KOPT-K1 (cell line): ENCODE results near the gene TNIK.

Experiments
- H3K27ac ChIP-seq: fragments of 200-600 bp; sonication (generic); 2 replicates; pipeline ENCODE4 v1.5.1; 2016; ENCODE audit warnings: antibody characterized with exemption, mild to moderate bottlenecking, low read depth, low read length; ENCODE audit not compliant: poor library complexity, severe bottlenecking
- H3K36me3 ChIP-seq: fragments of 200-600 bp; sonication (generic); 2 replicates; pipeline ENCODE4 v1.5.1; 2017; ENCODE audit warnings: antibody characterized with exemption, mild to moderate bottlenecking, low read length, moderate library complexity; ENCODE audit not compliant: insufficient read depth
- H3K9me3 ChIP-seq: fragments of 200-600 bp; sonication (generic); 2 replicates; pipeline ENCODE4 v1.5.1; 2017; ENCODE audit warnings: antibody characterized with exemption, low read length, mild to moderate bottlenecking; ENCODE audit not compliant: insufficient read depth, poor library complexity, severe bottlenecking

Gene TNIK

GRCh38 chr3:171487382-171487781 lies 27.2 kb upstream of the TNIK start:
- H3K9me3 ChIP-seq = no peaks in the 10 kb centered on the region
- no peaks in the 10 kb centered on the region for H3K36me3 ChIP-seq
- no peak overlapping the region for H3K27ac ChIP-seq

DNA sequence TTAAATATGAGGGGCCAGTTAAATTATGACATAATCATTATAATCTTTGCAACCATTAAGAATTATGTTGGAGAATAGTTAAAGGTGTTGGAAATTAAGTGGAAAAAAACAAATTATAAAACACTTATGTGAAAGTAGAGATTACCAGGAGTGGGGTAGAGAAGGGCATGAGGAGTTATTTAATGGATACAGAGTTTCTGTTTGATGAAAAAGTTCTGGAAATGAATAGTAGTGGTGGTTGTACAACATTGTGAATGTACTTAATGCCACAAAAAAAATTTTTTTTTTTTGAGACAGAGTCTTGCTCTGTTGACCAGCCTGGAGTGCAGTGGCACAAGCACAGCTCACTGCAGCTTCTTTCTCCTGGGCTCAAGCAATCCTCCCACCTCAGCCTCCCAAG lies 25.1 kb upstream of the TNIK start:
- no peak overlapping the region for H3K27ac ChIP-seq
- H3K9me3 ChIP-seq = no peaks in the 10 kb centered on the region
- H3K36me3 ChIP-seq = no peaks in the 10 kb centered on the region

DNA sequence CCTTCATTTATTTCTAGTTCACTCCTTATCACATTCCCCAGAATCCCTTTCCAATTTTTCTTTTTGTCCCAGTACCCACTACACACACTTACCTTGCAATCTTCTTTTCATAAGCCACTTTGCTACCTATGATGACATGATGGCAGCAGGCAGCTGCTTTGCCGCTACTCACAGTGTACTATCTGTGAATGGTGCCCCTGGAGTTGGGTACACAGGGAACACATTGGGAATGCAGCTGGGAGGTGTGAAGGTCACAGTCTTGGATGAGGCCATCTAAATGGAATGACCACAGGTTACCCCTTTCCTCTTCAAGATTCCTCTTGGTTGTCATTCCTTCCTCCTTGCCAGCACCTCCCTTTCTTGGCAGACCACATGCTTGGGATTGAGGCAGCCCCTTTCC lies 20.8 kb upstream of the TNIK start:
- no peak overlapping the region for H3K27ac ChIP-seq
- no peaks in the 10 kb centered on the region for H3K9me3 ChIP-seq
- H3K36me3 ChIP-seq = no peaks in the 10 kb centered on the region

DNA sequence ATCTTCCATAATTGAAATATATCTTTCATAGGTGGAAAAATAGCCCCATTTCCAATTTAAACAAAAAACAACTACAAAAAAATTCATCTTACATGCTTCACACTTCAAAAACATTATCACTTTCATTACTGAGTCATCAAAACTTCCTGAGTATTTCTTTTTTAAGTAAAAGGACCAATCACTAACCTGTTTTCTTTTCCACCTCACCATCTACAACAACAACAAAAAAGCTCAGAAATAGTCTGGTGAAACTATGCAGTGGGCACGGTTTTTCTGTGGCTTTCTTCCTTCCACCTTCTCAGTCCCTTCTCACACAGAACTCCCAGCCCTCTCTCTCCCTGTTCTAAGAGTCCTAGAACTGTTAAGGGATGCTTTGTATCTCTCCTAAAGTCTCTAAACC lies 20.3 kb upstream of the TNIK start:
- no peaks in the 10 kb centered on the region for H3K36me3 ChIP-seq
- H3K27ac ChIP-seq = no peak overlapping the region
- H3K9me3 ChIP-seq = no peaks in the 10 kb centered on the region

- no peak overlapping the region for H3K27ac ChIP-seq
- no peaks in the 10 kb centered on the region for H3K36me3 ChIP-seq
- H3K9me3 ChIP-seq = no peaks in the 10 kb centered on the region
These were observed 16.4 kb upstream of the TNIK start for GRCh38 chr3:171476532-171477102.

DNA sequence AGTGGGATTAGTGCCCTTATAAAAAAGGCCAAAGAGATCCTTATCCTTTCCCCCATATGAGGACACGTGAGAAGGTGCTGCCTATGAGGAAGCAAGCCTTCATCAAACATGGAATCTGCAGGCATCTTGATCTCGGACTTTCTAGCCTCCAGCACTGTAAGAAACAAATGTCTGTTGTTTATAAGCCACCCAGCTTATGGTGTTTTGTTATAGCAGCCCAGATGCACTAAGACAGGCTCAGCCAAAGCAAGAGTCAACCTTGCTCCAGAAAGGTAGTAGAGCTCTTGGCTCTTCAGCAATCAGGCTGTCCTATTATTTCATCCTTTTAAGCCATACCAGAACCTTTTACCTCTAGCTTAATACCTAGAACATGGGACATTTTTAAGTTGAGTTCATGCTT lies 12.3 kb upstream of the TNIK start:
- no peaks in the 10 kb centered on the region for H3K36me3 ChIP-seq
- H3K27ac ChIP-seq = no peak overlapping the region
- H3K9me3 ChIP-seq = no peaks in the 10 kb centered on the region

- H3K27ac ChIP-seq = no peak overlapping the region
These were observed 10.6 kb upstream of the TNIK start for GRCh38 chr3:171470714-171471227.

GRCh38 chr3:171469376-171469775 lies 9.2 kb upstream of the TNIK start:
- H3K27ac ChIP-seq = no peak overlapping the region
- no peaks in the 10 kb centered on the region for H3K9me3 ChIP-seq
- H3K36me3 ChIP-seq = no peaks in the 10 kb centered on the region

More at GRCh38 chr3:171470714-171471227, 10.6 kb upstream of the TNIK start:
- Histone ChIP-seq H3K36me3 (no peaks in the 10 kb centered on the region), H3K9me3 (no peaks in the 10 kb centered on the region)

DNA sequence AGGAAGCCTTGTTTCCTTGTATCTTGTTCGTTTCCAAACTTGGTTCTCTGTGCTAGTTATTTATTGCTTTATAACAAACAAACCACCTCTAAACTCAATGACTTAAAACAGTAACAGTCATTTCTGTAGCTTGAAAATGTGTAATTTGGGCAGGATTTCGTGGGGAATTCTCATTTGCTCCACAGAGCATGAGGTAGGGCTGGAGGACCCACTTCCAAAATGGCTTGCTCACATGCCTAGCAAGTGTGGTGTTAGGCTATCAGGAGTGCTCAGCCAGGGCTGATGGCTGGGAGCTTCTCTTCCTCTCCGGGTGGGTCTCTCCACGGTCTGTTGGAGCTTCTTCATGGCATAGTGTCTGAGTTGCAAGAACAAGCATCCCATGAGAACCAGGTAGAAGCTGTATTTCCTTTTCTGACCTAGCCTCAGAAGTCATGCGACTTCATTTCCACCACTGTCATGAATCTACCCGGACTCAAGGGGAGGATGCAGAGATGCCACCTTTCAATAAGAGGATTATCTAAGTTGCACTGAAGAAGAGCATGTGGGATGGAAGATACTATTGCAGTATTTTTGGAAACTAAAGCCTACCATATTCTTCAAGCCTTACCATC lies 8.2 kb upstream of the TNIK start:
- H3K9me3 ChIP-seq = no peaks in the 10 kb centered on the region
- H3K36me3 ChIP-seq = no peaks in the 10 kb centered on the region
- no peak overlapping the region for H3K27ac ChIP-seq

DNA sequence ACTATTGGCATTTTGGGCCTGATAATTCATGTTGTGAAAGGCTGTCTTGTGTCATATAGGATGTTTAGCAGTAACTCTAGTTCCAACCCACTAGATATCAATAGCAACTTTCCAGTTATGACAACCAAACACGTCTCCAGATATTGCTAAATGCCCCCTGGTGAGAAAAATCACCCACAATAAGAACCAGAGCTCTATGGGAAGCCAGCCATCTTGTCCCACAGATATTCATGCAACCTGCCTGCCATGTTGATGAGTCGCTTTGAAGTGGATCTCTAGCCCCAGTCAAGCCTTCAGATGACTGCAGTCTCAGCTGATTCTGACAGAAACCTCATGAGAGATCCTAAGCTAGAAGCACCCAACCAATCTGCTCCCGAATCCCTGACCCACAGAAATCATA lies 5.6 kb upstream of the TNIK start:
- H3K9me3 ChIP-seq = no peaks in the 10 kb centered on the region
- no peaks in the 10 kb centered on the region for H3K36me3 ChIP-seq

DNA sequence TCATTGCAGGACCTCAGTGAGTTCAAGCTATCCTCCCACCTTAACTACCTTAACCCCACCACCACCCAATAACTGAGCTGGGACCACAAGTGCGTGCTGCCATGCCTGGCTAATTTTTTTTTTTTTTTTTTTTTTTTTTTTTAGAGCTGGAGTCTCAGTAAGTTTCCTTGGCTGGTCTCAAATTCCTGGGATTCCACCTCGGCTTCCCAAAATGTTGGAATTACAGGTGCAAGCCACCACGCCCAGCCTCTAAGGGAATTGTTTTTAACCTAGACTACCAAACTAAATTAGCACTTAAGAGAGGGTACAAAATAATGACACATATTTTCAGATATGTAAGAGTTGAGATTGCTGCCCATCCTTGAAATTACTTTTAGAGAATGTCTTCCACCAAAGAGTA lies 4.3 kb upstream of the TNIK start:
- H3K9me3 ChIP-seq = no peaks in the 10 kb centered on the region
- H3K36me3 ChIP-seq = no peaks in the 10 kb centered on the region
- H3K27ac ChIP-seq = no peak overlapping the region

More for the DNA sequence above, 5.6 kb upstream of the TNIK start:
- no peak overlapping the region for H3K27ac ChIP-seq

- no peaks in the 10 kb centered on the region for H3K9me3 ChIP-seq
- no peaks in the 10 kb centered on the region for H3K36me3 ChIP-seq
- H3K27ac ChIP-seq = no peak overlapping the region
These were observed 2.0 kb upstream of the TNIK start for GRCh38 chr3:171462224-171462623.

DNA sequence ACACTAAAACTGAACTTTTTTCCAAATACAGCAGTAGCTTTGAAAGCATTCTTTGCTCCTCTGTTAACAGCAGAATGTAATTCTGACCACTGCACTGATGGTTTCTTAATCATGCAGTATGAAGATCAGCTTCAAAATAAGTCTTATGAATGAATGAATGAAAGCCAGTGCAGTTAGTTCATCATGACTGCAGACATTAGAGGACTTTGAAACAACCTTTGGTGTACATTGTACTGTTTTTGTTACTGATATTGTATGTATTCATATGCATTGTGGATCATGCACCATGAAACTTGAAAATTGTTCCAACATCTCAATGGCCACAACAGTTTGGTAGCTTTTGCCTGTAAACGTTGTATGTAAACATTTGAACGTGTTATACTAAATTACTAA lies 1.3 kb upstream of the TNIK start:
- no peaks in the 10 kb centered on the region for H3K36me3 ChIP-seq
- no peaks in the 10 kb centered on the region for H3K9me3 ChIP-seq
- H3K27ac ChIP-seq = no peak overlapping the region

DNA sequence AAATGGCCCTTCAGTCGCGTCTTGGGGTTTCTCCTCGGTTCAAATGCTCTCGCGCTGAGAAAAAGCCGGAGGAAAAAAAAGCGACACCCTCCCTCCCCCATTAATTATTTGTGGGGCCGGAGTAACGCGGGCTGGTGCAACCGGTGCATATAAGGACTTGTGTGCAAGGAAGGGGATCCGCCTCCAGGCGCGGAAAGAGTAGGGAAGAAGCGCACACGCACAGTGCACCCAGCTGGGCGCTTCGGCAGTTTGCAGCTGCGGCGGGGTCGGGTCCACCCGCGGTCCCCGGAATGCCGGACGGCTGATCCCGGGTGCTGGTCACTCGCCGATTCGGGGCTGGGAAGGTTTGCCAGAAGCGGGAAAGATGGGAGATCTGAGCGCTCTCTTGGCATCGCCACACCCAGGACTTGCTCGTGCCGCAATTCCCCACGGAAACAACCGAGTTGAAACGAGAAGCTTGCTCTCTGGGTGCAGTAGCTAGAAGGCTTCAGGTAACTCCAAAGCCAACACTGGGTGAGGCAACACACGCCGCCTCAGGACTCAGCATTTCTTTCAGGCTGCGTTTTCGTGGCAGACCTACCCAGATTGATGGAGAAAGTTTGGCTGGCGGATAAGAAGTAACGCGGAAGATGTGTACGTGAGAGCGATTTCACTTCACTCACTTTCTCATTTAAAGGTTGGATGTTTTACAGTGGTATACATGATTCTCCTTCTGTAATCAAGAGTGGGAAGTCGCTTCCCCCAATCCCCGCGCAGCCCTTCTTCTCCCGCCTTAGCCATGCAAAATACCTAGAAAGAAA lies 720 bp upstream of the TNIK start:
- Histone ChIP-seq H3K9me3 (no peaks in the 10 kb centered on the region), H3K27ac (no peak overlapping the region), H3K36me3 (no peaks in the 10 kb centered on the region)

DNA sequence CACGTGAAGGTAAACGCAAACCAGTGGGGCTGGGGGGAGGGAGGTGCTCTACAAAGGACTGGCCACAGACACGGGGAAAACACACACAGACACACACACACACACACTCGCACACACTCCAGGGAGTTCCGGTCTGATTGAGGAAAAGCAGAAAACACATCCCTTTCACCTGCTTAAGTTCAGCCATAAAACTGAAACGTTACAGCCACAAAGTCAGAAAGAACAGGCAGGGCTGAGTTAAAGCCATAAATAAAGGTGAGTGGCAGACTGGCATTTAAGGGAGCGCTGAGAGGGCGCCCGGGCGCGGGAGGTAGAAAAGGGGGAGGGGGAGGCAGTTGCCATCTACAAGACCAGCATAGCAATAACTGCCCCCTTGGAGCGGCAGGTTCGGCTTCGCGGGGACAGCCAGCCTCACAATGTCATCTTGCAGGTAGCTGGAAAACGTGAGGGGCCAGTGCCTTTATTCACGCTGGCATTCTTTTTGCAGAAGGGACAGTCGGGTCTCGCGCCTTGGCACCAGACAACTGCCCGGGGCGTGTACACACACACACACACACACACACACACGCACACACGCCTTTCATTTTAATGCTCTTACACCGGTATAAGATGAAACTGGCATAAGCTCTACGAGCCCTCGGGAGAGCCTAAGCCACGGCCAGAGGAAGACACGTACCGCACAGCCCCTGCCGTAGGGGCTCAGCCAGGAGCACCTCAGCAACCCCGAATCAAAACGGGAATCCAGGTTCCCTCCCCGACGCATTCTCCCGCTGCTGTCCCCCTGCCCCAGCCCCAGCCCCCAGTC lies 866 bp downstream of the TNIK start:
- H3K9me3 ChIP-seq = no peaks in the 10 kb centered on the region
- no peak overlapping the region for H3K27ac ChIP-seq
- H3K36me3 ChIP-seq = no peaks in the 10 kb centered on the region
